Activated naive CD4-positive, alpha-beta T cell treated with anti-CD3 and anti-CD28 coated beads, Interleukin-2, amount 10 ng/mL, durations not matched to agents 7 days and 5 days (primary cell): ENCODE measurements around the gene FBN3.

Experiments
- CTCF ChIA-PET: fragments of 350-600 bp; sonication (Branson Sonifier 250); formaldehyde crosslinking; loops from one replicate; lab custom pipeline; 2021; ENCODE audit warnings: antibody characterized with exemption; lab: Charles Lee
- DNase-seq: peaks from one replicate; pipeline ENCODE4 v3.0.0-alpha.2; 2020
- H3K27ac Mint-ChIP-seq: one replicate; pipeline ENCODE4 v1.8.0; 2021; ENCODE audit warnings: mild to moderate bottlenecking, moderate library complexity, mixed read lengths
- H3K27me3 Mint-ChIP-seq: one replicate; pipeline ENCODE4 v1.8.0; 2021; ENCODE audit warnings: mild to moderate bottlenecking, mixed read lengths
- H3K36me3 Mint-ChIP-seq: one replicate; pipeline ENCODE4 v1.8.0; 2021; ENCODE audit warnings: mixed read lengths
- H3K4me1 Mint-ChIP-seq: one replicate; pipeline ENCODE4 v1.8.0; 2021; ENCODE audit warnings: mixed read lengths
- H3K4me3 Mint-ChIP-seq: one replicate; pipeline ENCODE4 v1.8.0; 2021; ENCODE audit warnings: mild to moderate bottlenecking, moderate library complexity, mixed read lengths
- H3K9me3 Mint-ChIP-seq: one replicate; pipeline ENCODE4 v1.8.0; 2021; ENCODE audit warnings: mixed read lengths

Gene FBN3

GRCh38 chr19:8097198-8097597 lies 52.2 kb downstream of the FBN3 start:
- no peaks in the 10 kb centered on the region for H3K4me1 Mint-ChIP-seq
- no peak overlapping the region for H3K4me3 Mint-ChIP-seq
- CTCF ChIA-PET, result no interaction called here

GRCh38 chr19:8096071-8096470 lies 53.3 kb downstream of the FBN3 start:
- DNase-seq, result no peak

More at GRCh38 chr19:8097198-8097597, 52.2 kb downstream of the FBN3 start:
- Mint-ChIP-seq H3K27me3 (no peaks in the 10 kb centered on the region), H3K27ac (no peak overlapping the region), H3K36me3 (no peaks in the 10 kb centered on the region), H3K9me3 (peaks cover 34% of the 10 kb centered on the region)
- no peak for DNase-seq

GRCh38 chr19:8095354-8095886 lies 54.0 kb downstream of the FBN3 start:
- Mint-ChIP-seq H3K4me1 (no peaks in the 10 kb centered on the region), H3K9me3 (peaks cover 34% of the 10 kb centered on the region), H3K4me3 (no peak overlapping the region), H3K36me3 (no peaks in the 10 kb centered on the region), H3K27me3 (no peaks in the 10 kb centered on the region), H3K27ac (no peak overlapping the region)
- no peak for DNase-seq
- CTCF ChIA-PET, result no interaction called here

More at GRCh38 chr19:8096071-8096470, 53.3 kb downstream of the FBN3 start:
- CTCF ChIA-PET, result no interaction called here
- Mint-ChIP-seq H3K27ac (no peak overlapping the region), H3K27me3 (no peaks in the 10 kb centered on the region), H3K9me3 (peaks cover 34% of the 10 kb centered on the region), H3K4me1 (no peaks in the 10 kb centered on the region), H3K36me3 (no peaks in the 10 kb centered on the region), H3K4me3 (no peak overlapping the region)

- Mint-ChIP-seq H3K27me3 (no peaks in the 10 kb centered on the region), H3K9me3 (peaks cover 36% of the 10 kb centered on the region), H3K4me3 (no peak overlapping the region), H3K4me1 (no peaks in the 10 kb centered on the region), H3K27ac (no peak overlapping the region), H3K36me3 (no peaks in the 10 kb centered on the region)
- DNase-seq, result no peak
- CTCF ChIA-PET, result no interaction called here
These were observed 55.1 kb downstream of the FBN3 start for GRCh38 chr19:8094336-8094735.

- Mint-ChIP-seq H3K36me3 (no peaks in the 10 kb centered on the region), H3K27ac (no peak overlapping the region), H3K27me3 (no peaks in the 10 kb centered on the region), H3K9me3 (peaks cover 36% of the 10 kb centered on the region), H3K4me3 (no peak overlapping the region), H3K4me1 (no peaks in the 10 kb centered on the region)
- no peak for DNase-seq
- CTCF ChIA-PET, result no interaction called here
These were observed 55.7 kb downstream of the FBN3 start for GRCh38 chr19:8093740-8094139.

- Mint-ChIP-seq H3K36me3 (no peaks in the 10 kb centered on the region), H3K27ac (no peak overlapping the region), H3K9me3 (peaks cover 20% of the 10 kb centered on the region), H3K4me1 (no peaks in the 10 kb centered on the region), H3K27me3 (no peaks in the 10 kb centered on the region), H3K4me3 (no peak overlapping the region)
- no peak for DNase-seq
- CTCF ChIA-PET, result no interaction called here
These were observed 58.4 kb downstream of the FBN3 start for GRCh38 chr19:8090950-8091349.

GRCh38 chr19:8089664-8090601 lies 59.5 kb downstream of the FBN3 start:
- DNase-seq, result no peak
- CTCF ChIA-PET, result no interaction called here
- H3K9me3 Mint-ChIP-seq, result peaks cover 13% of the 10 kb centered on the region
- no peak overlapping the region for H3K27ac Mint-ChIP-seq
- no peaks in the 10 kb centered on the region for H3K36me3 Mint-ChIP-seq
- no peaks in the 10 kb centered on the region for H3K4me1 Mint-ChIP-seq
- H3K27me3 Mint-ChIP-seq, result no peaks in the 10 kb centered on the region
- no peak overlapping the region for H3K4me3 Mint-ChIP-seq

GRCh38 chr19:8088752-8089663 lies 60.4 kb downstream of the FBN3 start:
- Mint-ChIP-seq H3K27me3 (no peaks in the 10 kb centered on the region), H3K9me3 (peaks cover 6% of the 10 kb centered on the region), H3K4me3 (no peak overlapping the region), H3K36me3 (no peaks in the 10 kb centered on the region), H3K27ac (no peak overlapping the region), H3K4me1 (no peaks in the 10 kb centered on the region)
- CTCF ChIA-PET, result no interaction called here
- no peak for DNase-seq

GRCh38 chr19:8087876-8088275 lies 61.5 kb downstream of the FBN3 start:
- Mint-ChIP-seq H3K9me3 (peaks cover 5% of the 10 kb centered on the region), H3K27me3 (no peaks in the 10 kb centered on the region), H3K4me1 (no peaks in the 10 kb centered on the region), H3K4me3 (no peak overlapping the region), H3K36me3 (no peaks in the 10 kb centered on the region), H3K27ac (no peak overlapping the region)
- CTCF ChIA-PET, result no interaction called here
- no peak for DNase-seq

GRCh38 chr19:8086849-8087248 lies 62.5 kb downstream of the FBN3 start:
- H3K4me3 Mint-ChIP-seq, result no peak overlapping the region
- no peak for DNase-seq

GRCh38 chr19:8085598-8086408 lies 63.6 kb downstream of the FBN3 start:
- no peak overlapping the region for H3K4me3 Mint-ChIP-seq
- CTCF ChIA-PET, result no interaction called here
- no peak for DNase-seq
- H3K27me3 Mint-ChIP-seq, result peaks cover 5% of the 10 kb centered on the region
- H3K4me1 Mint-ChIP-seq, result no peaks in the 10 kb centered on the region
- no peaks in the 10 kb centered on the region for H3K36me3 Mint-ChIP-seq
- no peak overlapping the region for H3K27ac Mint-ChIP-seq
- H3K9me3 Mint-ChIP-seq, result peaks cover 5% of the 10 kb centered on the region

More at GRCh38 chr19:8086849-8087248, 62.5 kb downstream of the FBN3 start:
- H3K36me3 Mint-ChIP-seq, result no peaks in the 10 kb centered on the region
- no peak overlapping the region for H3K27ac Mint-ChIP-seq
- no peaks in the 10 kb centered on the region for H3K4me1 Mint-ChIP-seq
- H3K9me3 Mint-ChIP-seq, result peaks cover 5% of the 10 kb centered on the region
- H3K27me3 Mint-ChIP-seq, result peaks cover 5% of the 10 kb centered on the region
- CTCF ChIA-PET, result no interaction called here

- no peak for DNase-seq
- CTCF ChIA-PET, result no interaction called here
- Mint-ChIP-seq H3K4me3 (no peak overlapping the region), H3K27ac (no peak overlapping the region), H3K27me3 (peaks cover 8% of the 10 kb centered on the region), H3K9me3 (peaks cover 2% of the 10 kb centered on the region), H3K36me3 (no peaks in the 10 kb centered on the region), H3K4me1 (no peaks in the 10 kb centered on the region)
These were observed 65.2 kb downstream of the FBN3 start for GRCh38 chr19:8084152-8084551.

- no peak overlapping the region for H3K4me3 Mint-ChIP-seq
- no peak overlapping the region for H3K27ac Mint-ChIP-seq
- peaks cover 2% of the 10 kb centered on the region for H3K9me3 Mint-ChIP-seq
- CTCF ChIA-PET, result no interaction called here
- H3K36me3 Mint-ChIP-seq, result no peaks in the 10 kb centered on the region
- H3K4me1 Mint-ChIP-seq, result no peaks in the 10 kb centered on the region
- peaks cover 15% of the 10 kb centered on the region for H3K27me3 Mint-ChIP-seq
- no peak for DNase-seq
These were observed 66.3 kb downstream of the FBN3 start for GRCh38 chr19:8083141-8083540.
